ENCODE data around the gene TMEM108. TPM values are rescaled to one million over a fixed set of nuclear protein-coding genes. Genes with fewer than 3 reads are reported as not detected.

TMEM108 gene
- total and polyA plus RNA-seq, 2 experiments from 2014 or later = 7.4 to 15.3 TPM

DNA sequence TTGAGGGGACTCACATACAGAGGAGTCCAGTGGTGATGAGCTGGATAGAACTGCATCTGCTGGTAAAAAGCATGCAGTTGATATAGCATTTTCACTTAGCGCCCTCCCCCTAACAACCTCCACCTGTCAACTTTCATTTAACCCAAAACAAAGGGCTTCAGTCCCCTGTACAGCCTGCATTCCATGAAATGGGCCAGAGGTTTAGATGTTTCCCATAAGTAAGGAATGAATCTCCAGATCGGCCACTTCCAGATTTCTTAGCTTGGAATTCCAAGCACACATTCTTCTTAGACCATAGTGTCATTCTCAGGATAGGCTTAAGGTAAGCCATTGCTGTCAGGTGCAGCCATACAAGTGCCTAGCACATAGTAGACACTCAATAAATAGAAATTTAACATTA, 328.7 kb downstream of the TMEM108 start:
- Histone ChIP-seq H3K79me2 (replicated peaks; ENCODE audit: insufficient read depth) (no peaks in the 10 kb centered on the region), H3K4me3 (no peak overlapping the region), H3K4me2 (no peak overlapping the region), H3K9me2 (ENCODE audit: insufficient read depth) (no peaks in the 10 kb centered on the region), H3K36me3 (ENCODE audit: insufficient read depth) (no peaks in the 10 kb centered on the region), H3F3A (replicated peaks; ENCODE audit: low read depth) (no peaks in the 10 kb centered on the region), H3K4me1 (ENCODE audit: insufficient read depth) (no peaks in the 10 kb centered on the region), H3K27me3 (ENCODE audit: insufficient read depth) (no peaks in the 10 kb centered on the region), H2AFZ (no peak overlapping the region), H4K20me1 (replicated peaks; ENCODE audit: insufficient read depth) (no peaks in the 10 kb centered on the region), H3K27ac (ENCODE audit: low read depth) (no peak overlapping the region)
- TF ChIP-seq ZNF462 (CRISPR knock-in tag; IDR thresholded peaks at IDR 0.05) (no peak), EZH2 (IDR thresholded peaks at IDR 0.05; ENCODE audit: low read depth, unreplicated experiment) (no peak), ZNF114 (CRISPR knock-in tag; IDR thresholded peaks at IDR 0.05) (no peak), STAT1 (IDR thresholded peaks at IDR 0.05; ENCODE audit: unreplicated experiment) (no peak), ZNF331 (CRISPR knock-in tag; IDR thresholded peaks at IDR 0.05; ENCODE audit: low read depth) (no peak), CREB1 (CRISPR knock-in tag; IDR thresholded peaks at IDR 0.05; ENCODE audit: low read depth) (no peak), NANOG (IDR thresholded peaks at IDR 0.05; ENCODE audit: borderline replicate concordance) (no peak), JUNB (IDR thresholded peaks at IDR 0.05; ENCODE audit: unreplicated experiment) (no peak), CTCF (conservative IDR thresholded peaks at IDR 0.05; ENCODE audit: low read depth in 2 of 2) (no peak), EZH2phosphoT487 (IDR thresholded peaks at IDR 0.05; ENCODE audit: unreplicated experiment) (no peak), POLR2AphosphoS5 (IDR thresholded peaks at IDR 0.05; ENCODE audit: low read depth) (no peak)
- TF ChIP-seq, protein P1, sequence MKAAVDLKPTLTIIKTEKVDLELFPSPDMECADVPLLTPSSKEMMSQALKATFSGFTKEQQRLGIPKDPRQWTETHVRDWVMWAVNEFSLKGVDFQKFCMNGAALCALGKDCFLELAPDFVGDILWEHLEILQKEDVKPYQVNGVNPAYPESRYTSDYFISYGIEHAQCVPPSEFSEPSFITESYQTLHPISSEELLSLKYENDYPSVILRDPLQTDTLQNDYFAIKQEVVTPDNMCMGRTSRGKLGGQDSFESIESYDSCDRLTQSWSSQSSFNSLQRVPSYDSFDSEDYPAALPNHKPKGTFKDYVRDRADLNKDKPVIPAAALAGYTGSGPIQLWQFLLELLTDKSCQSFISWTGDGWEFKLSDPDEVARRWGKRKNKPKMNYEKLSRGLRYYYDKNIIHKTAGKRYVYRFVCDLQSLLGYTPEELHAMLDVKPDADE (IDR thresholded peaks at IDR 0.05) = no peak
- TF ChIP-seq, protein P2, sequence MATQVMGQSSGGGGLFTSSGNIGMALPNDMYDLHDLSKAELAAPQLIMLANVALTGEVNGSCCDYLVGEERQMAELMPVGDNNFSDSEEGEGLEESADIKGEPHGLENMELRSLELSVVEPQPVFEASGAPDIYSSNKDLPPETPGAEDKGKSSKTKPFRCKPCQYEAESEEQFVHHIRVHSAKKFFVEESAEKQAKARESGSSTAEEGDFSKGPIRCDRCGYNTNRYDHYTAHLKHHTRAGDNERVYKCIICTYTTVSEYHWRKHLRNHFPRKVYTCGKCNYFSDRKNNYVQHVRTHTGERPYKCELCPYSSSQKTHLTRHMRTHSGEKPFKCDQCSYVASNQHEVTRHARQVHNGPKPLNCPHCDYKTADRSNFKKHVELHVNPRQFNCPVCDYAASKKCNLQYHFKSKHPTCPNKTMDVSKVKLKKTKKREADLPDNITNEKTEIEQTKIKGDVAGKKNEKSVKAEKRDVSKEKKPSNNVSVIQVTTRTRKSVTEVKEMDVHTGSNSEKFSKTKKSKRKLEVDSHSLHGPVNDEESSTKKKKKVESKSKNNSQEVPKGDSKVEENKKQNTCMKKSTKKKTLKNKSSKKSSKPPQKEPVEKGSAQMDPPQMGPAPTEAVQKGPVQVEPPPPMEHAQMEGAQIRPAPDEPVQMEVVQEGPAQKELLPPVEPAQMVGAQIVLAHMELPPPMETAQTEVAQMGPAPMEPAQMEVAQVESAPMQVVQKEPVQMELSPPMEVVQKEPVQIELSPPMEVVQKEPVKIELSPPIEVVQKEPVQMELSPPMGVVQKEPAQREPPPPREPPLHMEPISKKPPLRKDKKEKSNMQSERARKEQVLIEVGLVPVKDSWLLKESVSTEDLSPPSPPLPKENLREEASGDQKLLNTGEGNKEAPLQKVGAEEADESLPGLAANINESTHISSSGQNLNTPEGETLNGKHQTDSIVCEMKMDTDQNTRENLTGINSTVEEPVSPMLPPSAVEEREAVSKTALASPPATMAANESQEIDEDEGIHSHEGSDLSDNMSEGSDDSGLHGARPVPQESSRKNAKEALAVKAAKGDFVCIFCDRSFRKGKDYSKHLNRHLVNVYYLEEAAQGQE (IDR thresholded peaks at IDR 0.05; ENCODE audit: unreplicated experiment) = no peak
- no peaks in the 10 kb centered on the region for H3K27me3 Mint-ChIP-seq (ENCODE audit: insufficient read depth, low read depth, poor library complexity)
- no peak for ATAC-seq
- no peak overlapping the region for H3K27ac Mint-ChIP-seq
- H3K4me3 Mint-ChIP-seq = no peak overlapping the region
- no peaks in the 10 kb centered on the region for H3K36me3 Mint-ChIP-seq (ENCODE audit: low read depth)
- H3K9me3 Mint-ChIP-seq = no peaks in the 10 kb centered on the region
- no peak for DNase-seq (ENCODE audit: low spot score)
- peaks cover 12% of the 10 kb centered on the region; the same call in 2 of the 3 replicates for H3K4me1 Mint-ChIP-seq
